MM.1S (cell line): ENCODE measurements around the gene ZNF555.

Experiments used
- DNase-seq: peaks from one replicate; pipeline ENCODE4 v3.0.0-alpha.2; 2015
- H2AFZ ChIP-seq: fragments of 300-600 bp; sonication (generic); 2 replicates; pipeline ENCODE4 v1.6.0; 2016; ENCODE audit warnings: antibody characterized with exemption, low read length
- H3F3A ChIP-seq: fragments of 300-600 bp; sonication (generic); 2 replicates; pipeline ENCODE4 v1.6.1; 2016; ENCODE audit warnings: mild to moderate bottlenecking, antibody characterized with exemption, low read length, moderate library complexity, mixed read lengths; ENCODE audit not compliant: insufficient read depth
- H3K27ac ChIP-seq: fragments of 300-600 bp; sonication (generic); 2 replicates; pipeline ENCODE4 v1.5.1; 2016; ENCODE audit warnings: mild to moderate bottlenecking, low read length
- H3K27me3 ChIP-seq: fragments of 300-600 bp; sonication (generic); replicated peaks from 2 replicates; pipeline ENCODE4 v1.6.0; 2016; ENCODE audit warnings: low read length; ENCODE audit not compliant: insufficient read depth
- H3K36me3 ChIP-seq: fragments of 300-600 bp; sonication (generic); replicated peaks from 2 replicates; pipeline ENCODE4 v1.6.1; 2016; ENCODE audit warnings: mild to moderate bottlenecking, low read length, mixed read lengths; ENCODE audit not compliant: insufficient read depth
- H3K4me1 ChIP-seq: fragments of 300-600 bp; sonication (generic); 2 replicates; pipeline ENCODE4 v1.6.1; 2016; ENCODE audit warnings: low read length, mixed read lengths
- H3K4me2 ChIP-seq: fragments of 300-600 bp; sonication (generic); 2 replicates; pipeline ENCODE4 v1.6.0; 2016; ENCODE audit warnings: low read depth, low read length
- H3K4me3 ChIP-seq: fragments of 300-600 bp; sonication (generic); 2 replicates; pipeline ENCODE4 v1.5.1; 2016; ENCODE audit warnings: low read length, mixed read lengths
- H3K79me2 ChIP-seq: fragments of 300-600 bp; sonication (generic); 2 replicates; pipeline ENCODE4 v1.6.1; 2016; ENCODE audit warnings: mixed run types, low read length, mixed read lengths
- H3K9ac ChIP-seq: fragments of 300-600 bp; sonication (generic); 2 replicates; pipeline ENCODE4 v1.6.1; 2016; ENCODE audit warnings: low read length, mixed read lengths
- H3K9me2 ChIP-seq: fragments of 300-600 bp; sonication (generic); replicated peaks from 2 replicates; pipeline ENCODE4 v1.6.1; 2016; ENCODE audit warnings: mild to moderate bottlenecking, low read length, mixed read lengths; ENCODE audit not compliant: insufficient read depth
- H3K9me3 ChIP-seq: fragments of 300-600 bp; sonication (generic); replicated peaks from 2 replicates; pipeline ENCODE4 v1.6.1; 2016; ENCODE audit warnings: mild to moderate bottlenecking, low read length, mixed read lengths; ENCODE audit not compliant: insufficient read depth
- H4K20me1 ChIP-seq: fragments of 300-600 bp; sonication (generic); 2 replicates; pipeline ENCODE4 v1.6.1; 2016; ENCODE audit warnings: mild to moderate bottlenecking, low read length, moderate library complexity, mixed read lengths; ENCODE audit not compliant: insufficient read depth
- EZH2 ChIP-seq: fragments of 300-600 bp; sonication (generic); optimal IDR thresholded peaks from 2 replicates; pipeline ENCODE3; 2017; ENCODE audit warnings: low read depth, mild to moderate bottlenecking, antibody characterized with exemption, low read length, mixed read lengths
- EZH2phosphoT487 ChIP-seq: fragments of 300-600 bp; sonication (generic); IDR thresholded peaks from 2 replicates; pipeline ENCODE4 v1.6.1; 2018; ENCODE audit warnings: antibody characterized with exemption, low read length
- TF ChIP-seq, protein P1 (sequence below): fragments of 300-600 bp; sonication (generic); IDR thresholded peaks from 2 replicates; pipeline ENCODE4 v1.5.1; 2016; ENCODE audit warnings: antibody characterized with exemption, low read length, mixed read lengths

ZNF555 gene

DNA sequence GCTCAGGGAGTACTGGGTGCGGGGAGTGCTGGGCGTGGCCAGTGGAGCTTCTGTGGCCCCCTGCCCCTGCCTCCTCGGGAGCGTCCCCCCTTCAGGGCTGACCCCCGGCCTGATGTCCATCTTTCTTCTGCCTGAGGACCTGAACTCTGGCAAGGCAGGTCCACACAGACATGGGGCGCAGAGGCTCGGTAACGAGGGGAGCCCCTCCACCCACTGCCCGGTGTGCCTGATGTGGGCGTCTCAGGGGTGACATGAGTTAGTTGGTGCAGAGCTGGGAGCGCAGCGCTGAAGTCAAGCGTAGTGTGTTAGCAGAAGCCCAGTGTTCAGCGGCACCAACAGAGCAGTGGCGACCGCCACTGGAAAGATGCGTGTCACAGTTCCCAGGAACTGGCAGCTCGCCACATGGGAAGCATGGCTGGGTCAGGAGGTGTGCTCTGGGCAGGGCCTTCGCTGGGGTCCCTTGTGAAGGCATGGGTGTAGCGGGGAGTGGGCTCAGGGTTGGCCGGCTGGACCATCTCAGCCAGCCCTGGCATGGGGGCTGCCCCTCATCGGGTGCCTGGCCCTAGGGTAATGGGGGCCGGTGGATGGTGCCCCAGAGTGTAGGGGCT lies 44.5 kb upstream of the ZNF555 start:
- Histone ChIP-seq H3K4me1 (no peaks in the 10 kb centered on the region), H3K9ac (no peak overlapping the region), H3K4me3 (no peak overlapping the region), H3K27me3 (no peaks in the 10 kb centered on the region), H3K4me2 (no peak overlapping the region), H3F3A (no peaks in the 10 kb centered on the region), H4K20me1 (no peaks in the 10 kb centered on the region), H3K36me3 (peaks cover 13% of the 10 kb centered on the region), H2AFZ (no peak overlapping the region), H3K79me2 (peaks cover 21% of the 10 kb centered on the region), H3K9me3 (no peaks in the 10 kb centered on the region), H3K27ac (no peak overlapping the region), H3K9me2 (no peaks in the 10 kb centered on the region)
- no peak for DNase-seq
- TF ChIP-seq EZH2phosphoT487 (no peak), EZH2 (no peak)
- TF ChIP-seq, protein P1, sequence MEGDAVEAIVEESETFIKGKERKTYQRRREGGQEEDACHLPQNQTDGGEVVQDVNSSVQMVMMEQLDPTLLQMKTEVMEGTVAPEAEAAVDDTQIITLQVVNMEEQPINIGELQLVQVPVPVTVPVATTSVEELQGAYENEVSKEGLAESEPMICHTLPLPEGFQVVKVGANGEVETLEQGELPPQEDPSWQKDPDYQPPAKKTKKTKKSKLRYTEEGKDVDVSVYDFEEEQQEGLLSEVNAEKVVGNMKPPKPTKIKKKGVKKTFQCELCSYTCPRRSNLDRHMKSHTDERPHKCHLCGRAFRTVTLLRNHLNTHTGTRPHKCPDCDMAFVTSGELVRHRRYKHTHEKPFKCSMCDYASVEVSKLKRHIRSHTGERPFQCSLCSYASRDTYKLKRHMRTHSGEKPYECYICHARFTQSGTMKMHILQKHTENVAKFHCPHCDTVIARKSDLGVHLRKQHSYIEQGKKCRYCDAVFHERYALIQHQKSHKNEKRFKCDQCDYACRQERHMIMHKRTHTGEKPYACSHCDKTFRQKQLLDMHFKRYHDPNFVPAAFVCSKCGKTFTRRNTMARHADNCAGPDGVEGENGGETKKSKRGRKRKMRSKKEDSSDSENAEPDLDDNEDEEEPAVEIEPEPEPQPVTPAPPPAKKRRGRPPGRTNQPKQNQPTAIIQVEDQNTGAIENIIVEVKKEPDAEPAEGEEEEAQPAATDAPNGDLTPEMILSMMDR: no peak

DNA sequence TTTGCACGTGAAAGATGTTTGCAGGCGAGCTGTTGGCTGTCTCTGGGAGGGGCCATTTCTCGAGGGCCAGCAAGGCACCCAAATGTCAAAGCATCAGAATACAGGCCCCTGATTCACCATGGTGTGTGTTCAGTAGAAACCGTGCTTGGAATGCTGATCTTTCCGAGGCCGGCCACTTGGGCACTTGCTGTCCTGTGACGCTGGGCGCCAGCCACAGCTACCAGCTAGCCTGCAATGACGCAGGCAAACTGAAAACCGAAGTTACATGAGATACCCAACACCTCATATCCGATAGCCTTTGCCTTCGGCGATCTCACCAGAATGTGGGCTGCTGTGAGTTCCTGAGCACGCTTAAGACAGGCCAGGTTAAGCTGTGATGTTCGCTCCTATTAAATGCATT lies 44.0 kb upstream of the ZNF555 start:
- H4K20me1 ChIP-seq: no peaks in the 10 kb centered on the region
- no peak overlapping the region for H3K4me3 ChIP-seq
- H2AFZ ChIP-seq: no peak overlapping the region
- H3K4me2 ChIP-seq: no peak overlapping the region
- H3K27me3 ChIP-seq: no peaks in the 10 kb centered on the region
- no peak for DNase-seq
- TF ChIP-seq EZH2phosphoT487 (no peak), EZH2 (no peak)
- TF ChIP-seq, protein P1: no peak
- no peaks in the 10 kb centered on the region for H3K9me3 ChIP-seq
- H3K4me1 ChIP-seq: no peaks in the 10 kb centered on the region
- H3K9ac ChIP-seq: no peak overlapping the region
- peaks cover 18% of the 10 kb centered on the region for H3K79me2 ChIP-seq
- no peaks in the 10 kb centered on the region for H3K9me2 ChIP-seq
- no peaks in the 10 kb centered on the region for H3F3A ChIP-seq
- no peak overlapping the region for H3K27ac ChIP-seq
- peaks cover 13% of the 10 kb centered on the region for H3K36me3 ChIP-seq

DNA sequence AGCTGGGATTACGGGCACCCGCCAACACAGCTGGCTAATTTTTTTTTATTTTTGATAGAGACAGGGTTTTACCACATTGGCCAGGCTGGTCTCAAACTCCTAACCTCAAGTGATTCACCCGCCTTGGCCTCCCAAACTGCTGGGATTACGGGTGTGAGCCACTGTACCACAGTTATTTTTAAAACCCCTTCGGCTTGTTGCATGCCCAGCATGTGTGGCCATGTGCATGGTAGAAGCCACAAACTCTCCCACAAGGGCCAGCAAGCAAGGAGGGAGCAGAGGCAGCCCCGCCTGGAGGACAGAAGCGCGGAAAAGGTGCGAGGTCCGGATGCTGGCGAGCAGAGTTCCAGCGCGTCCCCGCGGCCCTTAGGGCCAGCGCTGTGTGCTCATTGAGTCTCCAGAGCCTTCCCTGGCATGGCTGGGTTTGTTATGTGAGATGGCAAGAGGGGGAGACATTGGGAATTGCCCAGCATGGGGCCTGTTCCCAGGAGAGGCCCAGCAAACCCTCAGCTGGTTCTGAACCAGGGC lies 43.1 kb upstream of the ZNF555 start:
- Histone ChIP-seq H3K4me1 (no peaks in the 10 kb centered on the region), H3K36me3 (peaks cover 13% of the 10 kb centered on the region)

More for the DNA sequence above, 43.1 kb upstream of the ZNF555 start:
- Histone ChIP-seq H3K9me2 (no peaks in the 10 kb centered on the region), H3K27ac (no peak overlapping the region), H2AFZ (no peak overlapping the region), H3K9ac (no peak overlapping the region), H3K4me3 (no peak overlapping the region), H4K20me1 (no peaks in the 10 kb centered on the region), H3K9me3 (no peaks in the 10 kb centered on the region), H3F3A (no peaks in the 10 kb centered on the region), H3K27me3 (no peaks in the 10 kb centered on the region), H3K79me2 (peaks cover 18% of the 10 kb centered on the region), H3K4me2 (no peak overlapping the region)
- TF ChIP-seq EZH2phosphoT487: no peak
- TF ChIP-seq EZH2: no peak
- TF ChIP-seq, protein P1: no peak
- DNase-seq: no peak
